ENCODE results near the gene CCDC146.

GRCh38 chr7:77226357-77226839 is 104.0 kb downstream of the CCDC146 start:
- no peak for TF ChIP-seq POLR2A (IDR thresholded peaks at IDR 0.05)
- no peak for TF ChIP-seq CTCF (IDR thresholded peaks at IDR 0.05)
